A673 (cell line): ENCODE data around the gene OBSCN.

Experiments
- CTCF ChIP-seq: fragments of 300-800, 200-600 bp; sonication (generic); conservative IDR thresholded peaks from 2 replicates; pipeline ENCODE4 v1.5.1; 2017; ENCODE audit warnings: low read depth, mild to moderate bottlenecking, antibody characterized with exemption, low read length, moderate library complexity, mixed read lengths
- EZH2 ChIP-seq: fragments of 200-600 bp; sonication (generic); IDR thresholded peaks from 2 replicates; pipeline ENCODE4 v1.6.1; 2017; ENCODE audit warnings: borderline replicate concordance, low read depth, mild to moderate bottlenecking, mixed read lengths, antibody characterized with exemption, low read length; ENCODE audit not compliant: poor library complexity, severe bottlenecking

DNA sequence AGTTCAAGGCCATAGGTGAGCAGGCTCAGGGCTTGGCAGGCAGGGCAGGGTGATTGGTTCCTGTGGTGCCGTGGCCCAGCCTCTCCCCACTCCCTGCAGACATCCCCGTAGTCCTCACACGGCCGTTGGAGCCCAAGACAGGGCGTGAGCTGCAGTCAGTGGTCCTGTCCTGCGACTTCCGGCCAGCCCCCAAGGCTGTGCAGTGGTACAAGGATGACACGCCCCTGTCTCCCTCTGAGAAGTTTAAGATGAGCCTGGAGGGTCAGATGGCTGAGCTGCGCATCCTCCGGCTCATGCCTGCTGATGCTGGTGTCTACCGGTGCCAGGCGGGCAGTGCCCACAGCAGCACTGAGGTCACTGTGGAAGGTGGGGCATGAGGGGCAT lies 71.9 kb downstream of the OBSCN start:
- no peak for TF ChIP-seq CTCF
- TF ChIP-seq EZH2: no peak
